HepG2 (cell line): ENCODE results near the gene TNK1. TPM values are rescaled to one million over a fixed set of nuclear protein-coding genes. Genes with fewer than 3 reads are reported as not detected.

Source experiments
- CENPT ChIP-seq: sonication (generic); formaldehyde crosslinking; IDR thresholded peaks from 2 replicates; pipeline ENCODE4 v1.8.0; 2022; ENCODE audit warnings: low read depth, mild to moderate bottlenecking, moderate library complexity, missing genetic modification reagents
- DNMT3B ChIP-seq: conservative IDR thresholded peaks from 2 replicates; pipeline ENCODE4 v1.6.1; 2016; ENCODE audit warnings: missing biosample characterization, control low read depth
- FIP1L1 ChIP-seq: fragments of 200-400 bp; formaldehyde crosslinking; IDR thresholded peaks from 2 replicates; pipeline ENCODE4 v1.6.1; 2018; ENCODE audit warnings: low read depth, mild to moderate bottlenecking, low read length, moderate library complexity, borderline replicate concordance; ENCODE audit not compliant: insufficient read depth
- HMGA1 ChIP-seq: sonication (generic); formaldehyde crosslinking; conservative IDR thresholded peaks from 2 replicates; pipeline ENCODE4 v1.4.0; 2020; ENCODE audit warnings: missing genetic modification reagents
- KAT2B ChIP-seq: fragments of 150-350 bp; IDR thresholded peaks from 2 replicates; pipeline ENCODE4 v1.6.1; 2014; ENCODE audit warnings: low read depth, low read length, borderline replicate concordance
- KLF9 ChIP-seq: IDR thresholded peaks from 2 replicates; pipeline ENCODE4 v1.6.1; 2016; ENCODE audit warnings: low read depth
- PAF1 ChIP-seq: IDR thresholded peaks from 2 replicates; pipeline ENCODE4 v1.6.1; 2016; ENCODE audit warnings: missing genetic modification reagents, missing compliant biosample characterization
- PAWR ChIP-seq: sonication (generic); formaldehyde crosslinking; IDR thresholded peaks from 2 replicates; pipeline ENCODE4 v1.4.0; 2020; ENCODE audit warnings: missing genetic modification reagents, mild to moderate bottlenecking, borderline replicate concordance
- PCBP2 ChIP-seq: fragments of 200-400 bp; formaldehyde crosslinking; optimal IDR thresholded peaks from 2 replicates; pipeline ENCODE3; 2018; ENCODE audit warnings: low read length, low read depth; ENCODE audit not compliant: poor library complexity, severe bottlenecking
- POLR2A ChIP-seq, 2 experiments: IDR thresholded peaks; 2 replicates each; pipeline ENCODE4 v1.6.1; 2011; ENCODE audit warnings: low read depth in 2 of 2, low read length in 2 of 2, mild to moderate bottlenecking in 1 of 2, moderate library complexity in 1 of 2; ENCODE audit not compliant: insufficient read depth in 1 of 2
- RARA ChIP-seq: IDR thresholded peaks from 2 replicates; pipeline ENCODE4 v1.6.1; 2016; ENCODE audit warnings: missing genetic modification reagents, missing compliant biosample characterization
- SETDB1 ChIP-seq: sonication (generic); formaldehyde crosslinking; IDR thresholded peaks from 2 replicates; pipeline ENCODE4 v1.5.1; 2020; ENCODE audit warnings: missing genetic modification reagents, mild to moderate bottlenecking, borderline replicate concordance
- SMAD1 ChIP-seq: sonication (generic); formaldehyde crosslinking; IDR thresholded peaks from 2 replicates; pipeline ENCODE4 v1.4.0; 2020; ENCODE audit warnings: missing genetic modification reagents, low read depth, mild to moderate bottlenecking, borderline replicate concordance
- TRIM24 ChIP-seq: sonication (generic); formaldehyde crosslinking; IDR thresholded peaks from 2 replicates; pipeline ENCODE4 v1.8.0; 2022; ENCODE audit warnings: mild to moderate bottlenecking, missing genetic modification reagents
- U2AF1 ChIP-seq: fragments of 200-400 bp; formaldehyde crosslinking; optimal IDR thresholded peaks from 2 replicates; pipeline ENCODE3; 2017; ENCODE audit warnings: mild to moderate bottlenecking, low read depth, low read length
- ZNF180 ChIP-seq: sonication (generic); formaldehyde crosslinking; IDR thresholded peaks from 2 replicates; pipeline ENCODE4 v1.4.0; 2020; ENCODE audit warnings: low read depth, missing genetic modification reagents, borderline replicate concordance
- ZNF317 ChIP-seq: sonication (generic); formaldehyde crosslinking; IDR thresholded peaks from 2 replicates; pipeline ENCODE4 v1.5.0; 2020; ENCODE audit warnings: mild to moderate bottlenecking, missing genetic modification reagents
- ZNF326 ChIP-seq: sonication (generic); formaldehyde crosslinking; IDR thresholded peaks from 2 replicates; pipeline ENCODE4 v1.4.0; 2020; ENCODE audit warnings: missing genetic modification reagents, borderline replicate concordance
- ZNF33B ChIP-seq: sonication (generic); formaldehyde crosslinking; IDR thresholded peaks from 2 replicates; pipeline ENCODE4 v1.5.1; 2020; ENCODE audit warnings: mild to moderate bottlenecking, missing genetic modification reagents
- ZNF382 ChIP-seq: sonication (generic); formaldehyde crosslinking; IDR thresholded peaks from 2 replicates; pipeline ENCODE4 v1.5.0; 2020; ENCODE audit warnings: missing genetic modification reagents, mild to moderate bottlenecking, borderline replicate concordance
- ZNF788 ChIP-seq: sonication (generic); formaldehyde crosslinking; IDR thresholded peaks from 2 replicates; pipeline ENCODE4 v1.5.0; 2020; ENCODE audit warnings: mild to moderate bottlenecking, missing genetic modification reagents, borderline replicate concordance
- polyA plus RNA-seq, 8 experiments: library from polyadenylated mRNA; depleted of rRNA in 3 of 8; stranded (reverse) in 7 of 8; unstranded in 1 of 8; fragments of >200 nt; fragmentation: Illumina TruSeq in 4 of 8; extraction: Trizol in 4 of 8; gene quantifications; 2 replicates each; pipeline versions ENCODE4 v1.2.1 to v1.2.3, GENCODE V29; 2011 to 2016; ENCODE audit warnings: low read depth in 4 of 8, missing spikeins in 1 of 8, mixed read lengths in 1 of 8; ENCODE audit not compliant: insufficient read depth in 1 of 8
- total RNA-seq, 5 experiments: library from RNA; depleted of rRNA; stranded (reverse); fragments of >200 nt; fragmentation: Illumina TruSeq; extraction: Trizol; gene quantifications; 2 replicates each; pipeline ENCODE4 v1.2.3, GENCODE V29; 2016; ENCODE audit warnings: low read depth in 1 of 5
- TF ChIP-seq, protein P1 (sequence below): IDR thresholded peaks from 2 replicates; pipeline ENCODE4 v1.6.1; 2018; ENCODE audit warnings: missing genetic modification reagents, mild to moderate bottlenecking, missing compliant biosample characterization
- TF ChIP-seq, protein P2 (sequence below): sonication (generic); formaldehyde crosslinking; IDR thresholded peaks from 2 replicates; pipeline ENCODE4 v1.4.0; 2020; ENCODE audit warnings: missing genetic modification reagents, borderline replicate concordance
- TF ChIP-seq, protein P3 (sequence below): sonication (generic); formaldehyde crosslinking; IDR thresholded peaks from 2 replicates; pipeline ENCODE4 v1.8.0; 2022; ENCODE audit warnings: mild to moderate bottlenecking, missing genetic modification reagents, borderline replicate concordance

The TNK1 gene
- total and polyA plus RNA-seq, 2 of the 13 experiments (the other 11 are each of a cell fraction or from before 2014, with no cell fraction given): 2.0 to 3.5 TPM

DNA sequence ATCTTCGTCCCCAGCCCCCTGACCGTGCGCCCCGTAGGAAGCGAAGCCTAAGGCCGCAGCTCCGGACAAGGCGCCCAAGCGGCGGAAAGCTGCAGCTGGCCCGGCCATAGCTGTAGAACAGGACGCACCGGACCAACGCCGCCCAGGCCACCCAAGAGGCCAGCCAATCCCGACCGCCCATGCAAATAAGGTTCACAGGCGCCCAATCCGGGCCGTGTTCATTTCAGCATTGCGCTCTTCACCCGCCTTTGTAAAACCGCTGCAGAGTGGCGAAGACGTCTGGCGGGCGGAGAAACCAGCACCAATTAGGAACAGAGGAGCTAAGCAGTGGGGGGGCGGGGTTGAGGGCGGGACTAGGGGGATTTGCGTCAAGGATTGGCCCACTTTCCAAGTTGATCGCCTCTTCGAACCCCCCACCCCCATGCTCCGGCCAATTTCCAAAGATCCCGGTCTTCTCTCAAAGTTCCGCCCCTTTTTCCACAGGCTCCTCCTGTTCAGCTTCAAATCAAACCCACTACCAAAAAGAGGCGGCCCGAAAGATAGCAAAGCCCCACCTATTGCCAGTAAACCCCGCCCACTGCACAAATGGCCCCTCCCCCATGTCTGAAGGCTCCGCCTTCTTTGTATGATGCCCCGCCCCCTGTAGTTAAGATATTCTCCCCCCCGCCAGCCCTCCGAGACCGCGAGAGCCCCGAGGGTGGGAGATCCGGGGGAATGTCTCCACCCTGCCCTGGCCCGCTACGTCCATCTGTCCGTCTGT, 23.3 kb downstream of the TNK1 start, which contains the start of gene TMEM256 (continued):
- TF ChIP-seq SMAD1 (CRISPR knock-in tag) (no peak), FIP1L1 (no peak), TRIM24 (CRISPR knock-in tag) (no peak), ZNF180 (CRISPR knock-in tag) (no peak), HMGA1 (CRISPR knock-in tag) (no peak), KLF9 (CRISPR knock-in tag) (no peak), PAWR (no peak), ZNF326 (CRISPR knock-in tag) (no peak), U2AF1 (no peak), SETDB1 (CRISPR knock-in tag) (no peak), POLR2A (IDR thresholded peaks at IDR 0.05; ENCODE audit: insufficient read depth in 1 of 2, low read depth in 2 of 2, low read length in 2 of 2) (peak; percentile 94), RARA (CRISPR knock-in tag) (no peak), ZNF382 (CRISPR knock-in tag) (no peak), ZNF33B (CRISPR knock-in tag) (no peak), KAT2B (no peak), DNMT3B (CRISPR knock-in tag) (no peak), CENPT (no peak), PCBP2 (no peak), PAF1 (no peak), ZNF788 (peak; percentile 28; the same call in 1 of the 2 replicates), ZNF317 (no peak)
- TF ChIP-seq, protein P1, sequence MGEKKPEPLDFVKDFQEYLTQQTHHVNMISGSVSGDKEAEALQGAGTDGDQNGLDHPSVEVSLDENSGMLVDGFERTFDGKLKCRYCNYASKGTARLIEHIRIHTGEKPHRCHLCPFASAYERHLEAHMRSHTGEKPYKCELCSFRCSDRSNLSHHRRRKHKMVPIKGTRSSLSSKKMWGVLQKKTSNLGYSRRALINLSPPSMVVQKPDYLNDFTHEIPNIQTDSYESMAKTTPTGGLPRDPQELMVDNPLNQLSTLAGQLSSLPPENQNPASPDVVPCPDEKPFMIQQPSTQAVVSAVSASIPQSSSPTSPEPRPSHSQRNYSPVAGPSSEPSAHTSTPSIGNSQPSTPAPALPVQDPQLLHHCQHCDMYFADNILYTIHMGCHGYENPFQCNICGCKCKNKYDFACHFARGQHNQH: 0 out of 2 replicates have a peak, but pooled peaks have one; percentile 41
- TF ChIP-seq, protein P2, sequence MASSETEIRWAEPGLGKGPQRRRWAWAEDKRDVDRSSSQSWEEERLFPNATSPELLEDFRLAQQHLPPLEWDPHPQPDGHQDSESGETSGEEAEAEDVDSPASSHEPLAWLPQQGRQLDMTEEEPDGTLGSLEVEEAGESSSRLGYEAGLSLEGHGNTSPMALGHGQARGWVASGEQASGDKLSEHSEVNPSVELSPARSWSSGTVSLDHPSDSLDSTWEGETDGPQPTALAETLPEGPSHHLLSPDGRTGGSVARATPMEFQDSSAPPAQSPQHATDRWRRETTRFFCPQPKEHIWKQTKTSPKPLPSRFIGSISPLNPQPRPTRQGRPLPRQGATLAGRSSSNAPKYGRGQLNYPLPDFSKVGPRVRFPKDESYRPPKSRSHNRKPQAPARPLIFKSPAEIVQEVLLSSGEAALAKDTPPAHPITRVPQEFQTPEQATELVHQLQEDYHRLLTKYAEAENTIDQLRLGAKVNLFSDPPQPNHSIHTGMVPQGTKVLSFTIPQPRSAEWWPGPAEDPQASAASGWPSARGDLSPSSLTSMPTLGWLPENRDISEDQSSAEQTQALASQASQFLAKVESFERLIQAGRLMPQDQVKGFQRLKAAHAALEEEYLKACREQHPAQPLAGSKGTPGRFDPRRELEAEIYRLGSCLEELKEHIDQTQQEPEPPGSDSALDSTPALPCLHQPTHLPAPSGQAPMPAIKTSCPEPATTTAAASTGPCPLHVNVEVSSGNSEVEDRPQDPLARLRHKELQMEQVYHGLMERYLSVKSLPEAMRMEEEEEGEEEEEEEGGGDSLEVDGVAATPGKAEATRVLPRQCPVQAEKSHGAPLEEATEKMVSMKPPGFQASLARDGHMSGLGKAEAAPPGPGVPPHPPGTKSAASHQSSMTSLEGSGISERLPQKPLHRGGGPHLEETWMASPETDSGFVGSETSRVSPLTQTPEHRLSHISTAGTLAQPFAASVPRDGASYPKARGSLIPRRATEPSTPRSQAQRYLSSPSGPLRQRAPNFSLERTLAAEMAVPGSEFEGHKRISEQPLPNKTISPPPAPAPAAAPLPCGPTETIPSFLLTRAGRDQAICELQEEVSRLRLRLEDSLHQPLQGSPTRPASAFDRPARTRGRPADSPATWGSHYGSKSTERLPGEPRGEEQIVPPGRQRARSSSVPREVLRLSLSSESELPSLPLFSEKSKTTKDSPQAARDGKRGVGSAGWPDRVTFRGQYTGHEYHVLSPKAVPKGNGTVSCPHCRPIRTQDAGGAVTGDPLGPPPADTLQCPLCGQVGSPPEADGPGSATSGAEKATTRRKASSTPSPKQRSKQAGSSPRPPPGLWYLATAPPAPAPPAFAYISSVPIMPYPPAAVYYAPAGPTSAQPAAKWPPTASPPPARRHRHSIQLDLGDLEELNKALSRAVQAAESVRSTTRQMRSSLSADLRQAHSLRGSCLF (CRISPR knock-in tag): no peak
- TF ChIP-seq, protein P3, sequence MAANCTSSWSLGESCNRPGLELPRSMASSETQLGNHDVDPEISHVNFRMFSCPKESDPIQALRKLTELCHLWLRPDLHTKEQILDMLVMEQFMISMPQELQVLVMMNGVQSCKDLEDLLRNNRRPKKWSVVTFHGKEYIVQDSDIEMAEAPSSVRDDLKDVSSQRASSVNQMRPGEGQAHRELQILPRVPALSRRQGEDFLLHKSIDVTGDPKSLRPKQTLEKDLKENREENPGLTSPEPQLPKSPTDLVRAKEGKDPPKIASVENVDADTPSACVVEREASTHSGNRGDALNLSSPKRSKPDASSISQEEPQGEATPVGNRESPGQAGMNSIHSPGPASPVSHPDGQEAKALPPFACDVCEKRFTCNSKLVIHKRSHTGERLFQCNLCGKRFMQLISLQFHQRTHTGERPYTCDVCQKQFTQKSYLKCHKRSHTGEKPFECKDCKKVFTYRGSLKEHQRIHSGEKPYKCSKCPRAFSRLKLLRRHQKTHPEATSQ (CRISPR knock-in tag): no peak
